IPS-18c (cell line): ENCODE results near the gene CES5A.
"Not testable (repeated sequence)": the region's sequence is repeated elsewhere in the genome, so short reads cannot be mapped to it uniquely, and the experiment has no call there.

ENCODE experiments used
- H3K4me3 ChIP-seq: 2 replicates; pipeline ENCODE4 v1.7.0; 2013; ENCODE audit warnings: low read depth, mild to moderate bottlenecking, low read length, moderate library complexity; ENCODE audit not compliant: insufficient read depth
- H3K9me3 ChIP-seq: one replicate; pipeline ENCODE4 v1.6.1; 2013; ENCODE audit warnings: mild to moderate bottlenecking, low read length, moderate library complexity; ENCODE audit not compliant: control insufficient read depth, insufficient read depth

CES5A gene

GRCh38 chr16:55875273-55875672 lies at the start of gene CES5A:
CES5A (minus strand) TSS chr16:55875373; CDS start chr16:55875221, 152 bp downstream.
- H3K9me3 ChIP-seq = peaks cover 4% of the 10 kb centered on the region
- H3K4me3 ChIP-seq = no peak within 1 kb of the TSS

GRCh38 chr16:55922662-55923061 lies 47.5 kb upstream of the CES5A start:
- no peaks in the 10 kb centered on the region for H3K9me3 ChIP-seq
- H3K4me3 ChIP-seq = no peak overlapping the region

- Histone ChIP-seq H3K4me3 (no peak overlapping the region), H3K9me3 (no peaks in the 10 kb centered on the region)
Observed at GRCh38 chr16:55917373-55918160, 42.4 kb upstream of the CES5A start.

GRCh38 chr16:55915096-55915827 lies 40.1 kb upstream of the CES5A start:
- no peaks in the 10 kb centered on the region for H3K9me3 ChIP-seq
- H3K4me3 ChIP-seq = no peak overlapping the region

- Histone ChIP-seq H3K9me3 (no peaks in the 10 kb centered on the region), H3K4me3 (no peak overlapping the region)
Observed at GRCh38 chr16:55914383-55914782, 39.2 kb upstream of the CES5A start.

GRCh38 chr16:55913716-55914115 lies 38.5 kb upstream of the CES5A start:
- Histone ChIP-seq H3K4me3 (no peak overlapping the region), H3K9me3 (no peaks in the 10 kb centered on the region)

- H3K4me3 ChIP-seq, H3K9me3 ChIP-seq: not testable (repeated sequence)
Observed at GRCh38 chr16:55913121-55913520, 37.9 kb upstream of the CES5A start.

GRCh38 chr16:55912022-55912421 lies 36.8 kb upstream of the CES5A start:
- Histone ChIP-seq H3K4me3 (no peak overlapping the region), H3K9me3 (no peaks in the 10 kb centered on the region)

GRCh38 chr16:55911616-55912015 lies 36.4 kb upstream of the CES5A start:
- no peaks in the 10 kb centered on the region for H3K9me3 ChIP-seq
- no peak overlapping the region for H3K4me3 ChIP-seq

- H3K9me3 ChIP-seq = no peaks in the 10 kb centered on the region
- H3K4me3 ChIP-seq = no peak overlapping the region
Observed at GRCh38 chr16:55909876-55910275, 34.7 kb upstream of the CES5A start.

GRCh38 chr16:55908641-55909040 lies 33.5 kb upstream of the CES5A start:
- Histone ChIP-seq H3K4me3 (no peak overlapping the region), H3K9me3 (no peaks in the 10 kb centered on the region)

GRCh38 chr16:55907661-55908060 lies 32.5 kb upstream of the CES5A start:
- no peak overlapping the region for H3K4me3 ChIP-seq
- H3K9me3 ChIP-seq = no peaks in the 10 kb centered on the region

- no peaks in the 10 kb centered on the region for H3K9me3 ChIP-seq
- no peak overlapping the region for H3K4me3 ChIP-seq
Observed at GRCh38 chr16:55906123-55906522, 30.9 kb upstream of the CES5A start.

- H3K4me3 ChIP-seq = no peak overlapping the region
- H3K9me3 ChIP-seq = no peaks in the 10 kb centered on the region
Observed at GRCh38 chr16:55905651-55906050, 30.5 kb upstream of the CES5A start.

- no peaks in the 10 kb centered on the region for H3K9me3 ChIP-seq
- no peak overlapping the region for H3K4me3 ChIP-seq
Observed at GRCh38 chr16:55901566-55902217, 26.5 kb upstream of the CES5A start.

- peaks cover under 1% of the 10 kb centered on the region for H3K9me3 ChIP-seq
- H3K4me3 ChIP-seq = no peak overlapping the region
Observed at GRCh38 chr16:55900616-55901393, 25.6 kb upstream of the CES5A start.

GRCh38 chr16:55899857-55900256 lies 24.7 kb upstream of the CES5A start:
- Histone ChIP-seq H3K4me3 (no peak overlapping the region), H3K9me3 (peaks cover 3% of the 10 kb centered on the region)
